ENCODE results near the gene PHACTR1.

PHACTR1 gene

GRCh38 chr6:12950976-12951375 is 234.4 kb downstream of the PHACTR1 start:
- H4K20me1 ChIP-seq (ENCODE audit: insufficient read depth, low read length) = no peaks in the 10 kb centered on the region
- H3K79me2 ChIP-seq (ENCODE audit: low read length) = no peaks in the 10 kb centered on the region
- H3K36me3 ChIP-seq (replicated peaks; ENCODE audit: low read depth, low read length) = no peaks in the 10 kb centered on the region
- H3K4me1 ChIP-seq (ENCODE audit: low read length) = no peaks in the 10 kb centered on the region
- no peak overlapping the region for H3K27ac ChIP-seq (ENCODE audit: low read length)
- no peak overlapping the region for H3K4me3 ChIP-seq (ENCODE audit: low read length)
- no peak overlapping the region for H3K4me2 ChIP-seq (ENCODE audit: low read length)
- no peak overlapping the region for H3K9ac ChIP-seq (ENCODE audit: low read length)
- TF ChIP-seq EZH2phosphoT487 (IDR thresholded peaks at IDR 0.05; ENCODE audit: low read depth) = no peak
- no peak for TF ChIP-seq CTCF (IDR thresholded peaks at IDR 0.05; ENCODE audit: low read depth, low read length)
- H2AFZ ChIP-seq (ENCODE audit: low read depth, low read length) = no peak overlapping the region
- H3K9me3 ChIP-seq (ENCODE audit: insufficient read depth, low read length) = no peaks in the 10 kb centered on the region
- H3K27me3 ChIP-seq (ENCODE audit: low read depth, low read length) = 0 out of 2 replicates have a peak, but pooled peaks cover under 1% of the 10 kb centered on the region

- no peaks in the 10 kb centered on the region for H3K4me1 ChIP-seq (ENCODE audit: low read length)
- H3K9ac ChIP-seq (ENCODE audit: low read length) = no peak overlapping the region
- no peaks in the 10 kb centered on the region for H3K9me3 ChIP-seq (ENCODE audit: insufficient read depth, low read length)
- H4K20me1 ChIP-seq (ENCODE audit: insufficient read depth, low read length) = no peaks in the 10 kb centered on the region
- no peaks in the 10 kb centered on the region for H3K79me2 ChIP-seq (ENCODE audit: low read length)
- TF ChIP-seq CTCF (IDR thresholded peaks at IDR 0.05; ENCODE audit: low read depth, low read length) (no peak), EZH2phosphoT487 (IDR thresholded peaks at IDR 0.05; ENCODE audit: low read depth) (no peak)
- no peak overlapping the region for H3K4me3 ChIP-seq (ENCODE audit: low read length)
- H3K27ac ChIP-seq (ENCODE audit: low read length) = no peak overlapping the region
- H3K27me3 ChIP-seq (ENCODE audit: low read depth, low read length) = 0 out of 2 replicates have a peak, but pooled peaks cover 5% of the 10 kb centered on the region
- H2AFZ ChIP-seq (ENCODE audit: low read depth, low read length) = no peak overlapping the region
- no peaks in the 10 kb centered on the region for H3K36me3 ChIP-seq (replicated peaks; ENCODE audit: low read depth, low read length)
- H3K4me2 ChIP-seq (ENCODE audit: low read length) = no peak overlapping the region
Observed at GRCh38 chr6:12951415-12951814, 234.8 kb downstream of the PHACTR1 start.

- H3K9ac ChIP-seq (ENCODE audit: low read length) = no peak overlapping the region
- no peaks in the 10 kb centered on the region for H3K36me3 ChIP-seq (replicated peaks; ENCODE audit: low read depth, low read length)
- H3K9me3 ChIP-seq (ENCODE audit: insufficient read depth, low read length) = no peaks in the 10 kb centered on the region
- H4K20me1 ChIP-seq (ENCODE audit: insufficient read depth, low read length) = no peaks in the 10 kb centered on the region
- H3K27me3 ChIP-seq (ENCODE audit: low read depth, low read length) = 0 out of 2 replicates have a peak, but pooled peaks cover 6% of the 10 kb centered on the region
- no peak overlapping the region for H2AFZ ChIP-seq (ENCODE audit: low read depth, low read length)
- H3K4me3 ChIP-seq (ENCODE audit: low read length) = no peak overlapping the region
- H3K4me1 ChIP-seq (ENCODE audit: low read length) = no peaks in the 10 kb centered on the region
- TF ChIP-seq CTCF (IDR thresholded peaks at IDR 0.05; ENCODE audit: low read depth, low read length) (no peak), EZH2phosphoT487 (IDR thresholded peaks at IDR 0.05; ENCODE audit: low read depth) (no peak)
- H3K4me2 ChIP-seq (ENCODE audit: low read length) = no peak overlapping the region
- H3K27ac ChIP-seq (ENCODE audit: low read length) = no peak overlapping the region
- H3K79me2 ChIP-seq (ENCODE audit: low read length) = no peaks in the 10 kb centered on the region
Observed at GRCh38 chr6:12952318-12952717, 235.8 kb downstream of the PHACTR1 start.

GRCh38 chr6:12955956-12956355 is 239.4 kb downstream of the PHACTR1 start:
- Histone ChIP-seq H2AFZ (ENCODE audit: low read depth, low read length) (no peak overlapping the region), H3K27ac (ENCODE audit: low read length) (no peak overlapping the region), H3K4me2 (ENCODE audit: low read length) (no peak overlapping the region), H3K79me2 (ENCODE audit: low read length) (no peaks in the 10 kb centered on the region), H3K4me1 (ENCODE audit: low read length) (no peaks in the 10 kb centered on the region), H3K4me3 (ENCODE audit: low read length) (no peak overlapping the region), H3K9me3 (ENCODE audit: insufficient read depth, low read length) (no peaks in the 10 kb centered on the region), H4K20me1 (ENCODE audit: insufficient read depth, low read length) (no peaks in the 10 kb centered on the region), H3K27me3 (ENCODE audit: low read depth, low read length) (peaks cover 14% of the 10 kb centered on the region), H3K36me3 (replicated peaks; ENCODE audit: low read depth, low read length) (no peaks in the 10 kb centered on the region), H3K9ac (ENCODE audit: low read length) (no peak overlapping the region)
- TF ChIP-seq CTCF (IDR thresholded peaks at IDR 0.05; ENCODE audit: low read depth, low read length) (no peak), EZH2phosphoT487 (IDR thresholded peaks at IDR 0.05; ENCODE audit: low read depth) (no peak)

All from OCI-LY3 (cell line).